Gastroesophageal sphincter (tissue), 4 donors: ENCODE results near the gene C1GALT1C1L. TPM values are rescaled to one million over a fixed set of nuclear protein-coding genes. Genes with fewer than 3 reads are reported as not detected.

Source experiments
- ATAC-seq: fragments of 150-250 bp; one replicate; pipeline ENCODE4 v1.9.1; 2016; ENCODE audit warnings: mild to moderate bottlenecking, moderate library complexity
- H3K27ac ChIP-seq, 4 donors: fragments of 200-600 bp; sonication (generic) in 3 of 4; 1 replicate in 3 of 4; 2 replicates in 1 of 4; pipeline ENCODE4 v1.5.1; 2016 to 2019
- H3K27me3 ChIP-seq: fragments of 200-600 bp; sonication (generic); one replicate; pipeline ENCODE4 v1.5.1; 2019
- H3K36me3 ChIP-seq, 2 donors: fragments of 200-600 bp; sonication (generic); one replicate each; pipeline ENCODE4 v1.5.1; 2019; ENCODE audit warnings: control low read depth in 1 of 2
- H3K4me1 ChIP-seq, 3 donors: fragments of 200-600 bp; sonication (generic); 1 replicate in 2 of 3; 2 replicates in 1 of 3; pipeline ENCODE4 v1.5.1; 2016 to 2019; ENCODE audit warnings: control low read depth in 2 of 3
- H3K4me3 ChIP-seq, 2 donors: fragments of 200-600 bp; sonication (generic); one replicate each; pipeline ENCODE4 v1.5.1; 2019; ENCODE audit warnings: mild to moderate bottlenecking in 1 of 2, moderate library complexity in 1 of 2
- H3K9me3 ChIP-seq, 3 donors: fragments of 200-600 bp; sonication (generic); one replicate each; pipeline ENCODE4 v1.5.1; 2017 to 2019; ENCODE audit warnings: control low read depth in 2 of 3
- EP300 ChIP-seq: sonication (generic); formaldehyde crosslinking; IDR thresholded peaks from one replicate; pipeline ENCODE4 v1.6.1; 2017; ENCODE audit warnings: antibody characterized with exemption, mild to moderate bottlenecking
- POLR2A ChIP-seq, 2 donors: fragments of 450-650 bp; IDR thresholded peaks; one replicate each; pipeline ENCODE4 v1.6.1; 2017; ENCODE audit warnings: antibody characterized with exemption in 2 of 2, mild to moderate bottlenecking in 2 of 2, moderate library complexity in 1 of 2
- POLR2AphosphoS5 ChIP-seq: sonication (generic); formaldehyde crosslinking; IDR thresholded peaks from one replicate; pipeline ENCODE4 v1.6.1; 2017; ENCODE audit warnings: antibody characterized with exemption
- WGBS, 2 donors: methylation state at CpG; one replicate each; pipeline ENCODE4 v1.1.5; 2018; ENCODE audit warnings: low coverage in 1 of 2; 5-methylcytosine and 5-hydroxymethylcytosine counted together
- total RNA-seq, 4 donors: library from RNA; depleted of rRNA; stranded (reverse); fragments of >200 nt; gene quantifications; one replicate each; pipeline ENCODE4 v1.1.0, GENCODE V29; 2016
- TF ChIP-seq, protein P1 (sequence below), 4 experiments: fragments of 200-600 bp in 2 of 4; fragments of 450-650 bp in 2 of 4; sonication (generic) in 1 of 4; IDR thresholded peaks; one replicate each; pipeline ENCODE4 v1.5.1; 2017 to 2019; ENCODE audit warnings: antibody characterized with exemption in 4 of 4, mild to moderate bottlenecking in 2 of 4, moderate library complexity in 2 of 4

Gene C1GALT1C1L
- total RNA-seq, 4 donors from 2014 or later, result 0.78 to 1.6 (median 1.4) TPM

DNA sequence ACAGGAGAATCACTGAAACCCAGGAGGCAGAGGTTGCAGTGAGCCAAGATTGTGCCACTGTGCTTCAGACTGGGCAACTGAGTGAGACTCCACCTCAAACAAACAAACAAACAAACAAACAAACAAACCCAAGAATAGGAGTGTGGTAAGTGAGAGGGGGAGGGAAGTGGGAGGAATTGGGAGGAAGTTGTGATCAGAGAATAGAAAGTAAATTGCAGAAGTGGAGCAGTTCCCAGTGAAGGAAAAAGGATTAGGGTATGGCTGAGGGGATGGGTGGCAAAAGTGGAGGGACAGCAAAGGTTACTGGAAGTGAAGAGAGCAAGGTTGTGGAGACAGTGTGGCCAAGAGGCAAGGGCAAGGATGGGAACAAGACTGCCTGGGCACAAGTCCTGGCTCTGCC lies 41.1 kb upstream of the C1GALT1C1L start:
- Histone ChIP-seq H3K9me3 (no peaks in the 10 kb centered on the region), H3K4me1 (no peaks in the 10 kb centered on the region), H3K27me3 (no peaks in the 10 kb centered on the region), H3K27ac (no peak overlapping the region), H3K36me3 (peaks cover 0 to 20% of the 10 kb centered on the region in 2 donors), H3K4me3 (no peak overlapping the region)
- no peak for ATAC-seq
- no peak for TF ChIP-seq POLR2A (IDR thresholded peaks at IDR 0.05)
- TF ChIP-seq, protein P1, sequence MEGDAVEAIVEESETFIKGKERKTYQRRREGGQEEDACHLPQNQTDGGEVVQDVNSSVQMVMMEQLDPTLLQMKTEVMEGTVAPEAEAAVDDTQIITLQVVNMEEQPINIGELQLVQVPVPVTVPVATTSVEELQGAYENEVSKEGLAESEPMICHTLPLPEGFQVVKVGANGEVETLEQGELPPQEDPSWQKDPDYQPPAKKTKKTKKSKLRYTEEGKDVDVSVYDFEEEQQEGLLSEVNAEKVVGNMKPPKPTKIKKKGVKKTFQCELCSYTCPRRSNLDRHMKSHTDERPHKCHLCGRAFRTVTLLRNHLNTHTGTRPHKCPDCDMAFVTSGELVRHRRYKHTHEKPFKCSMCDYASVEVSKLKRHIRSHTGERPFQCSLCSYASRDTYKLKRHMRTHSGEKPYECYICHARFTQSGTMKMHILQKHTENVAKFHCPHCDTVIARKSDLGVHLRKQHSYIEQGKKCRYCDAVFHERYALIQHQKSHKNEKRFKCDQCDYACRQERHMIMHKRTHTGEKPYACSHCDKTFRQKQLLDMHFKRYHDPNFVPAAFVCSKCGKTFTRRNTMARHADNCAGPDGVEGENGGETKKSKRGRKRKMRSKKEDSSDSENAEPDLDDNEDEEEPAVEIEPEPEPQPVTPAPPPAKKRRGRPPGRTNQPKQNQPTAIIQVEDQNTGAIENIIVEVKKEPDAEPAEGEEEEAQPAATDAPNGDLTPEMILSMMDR (IDR thresholded peaks at IDR 0.05), result no peak
- no peak for TF ChIP-seq POLR2AphosphoS5
- TF ChIP-seq EP300, result no peak

DNA sequence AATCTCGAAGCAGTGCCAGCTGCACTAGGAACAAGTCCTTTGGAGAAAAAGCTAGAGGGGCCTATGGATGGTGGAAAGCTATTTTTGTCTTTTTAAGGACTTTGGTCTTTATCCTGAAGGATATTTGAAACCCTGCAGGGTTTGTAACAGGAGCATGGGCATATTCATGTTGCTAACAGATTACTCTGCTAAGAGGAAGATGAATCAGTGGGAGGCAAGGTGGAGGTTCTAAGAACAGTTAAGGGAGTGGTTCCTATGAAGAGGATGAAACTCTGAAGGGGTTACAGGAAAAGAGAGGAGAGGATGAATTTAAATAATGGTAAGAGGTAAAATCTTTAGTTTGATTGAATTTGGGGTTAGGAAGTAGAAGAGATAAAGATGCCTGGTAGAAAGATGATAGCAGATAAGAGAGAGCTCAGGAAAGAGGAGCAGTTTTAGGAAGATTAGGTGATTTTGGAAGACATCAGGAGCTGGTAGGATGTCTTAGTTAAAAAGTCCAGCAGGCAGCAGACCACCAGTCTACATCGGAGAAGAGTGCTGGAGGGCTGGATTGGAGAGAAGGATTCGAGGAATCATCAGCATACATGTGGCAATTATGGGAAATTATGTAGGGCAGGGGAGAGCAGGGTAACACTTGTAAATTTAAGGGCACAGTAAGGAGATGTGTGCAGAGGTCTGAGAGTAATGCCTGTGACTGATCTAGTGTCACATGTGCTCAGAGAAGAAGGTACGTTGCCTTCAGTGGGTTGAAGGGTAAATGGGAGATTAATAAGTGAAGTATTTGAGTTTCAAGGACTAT lies 39.3 kb upstream of the C1GALT1C1L start:
- Histone ChIP-seq H3K9me3 (no peaks in the 10 kb centered on the region), H3K4me3 (no peak overlapping the region), H3K27ac (no peak overlapping the region), H3K36me3 (peaks cover 0 to 27% of the 10 kb centered on the region in 2 donors), H3K4me1 (no peaks in the 10 kb centered on the region), H3K27me3 (no peaks in the 10 kb centered on the region)
- WGBS, 2 donors, result 86 to 95% methylated on average over 4 of the region's 4 CpGs
- ATAC-seq, result no peak
- TF ChIP-seq EP300 (no peak), POLR2A (IDR thresholded peaks at IDR 0.05) (no peak), POLR2AphosphoS5 (no peak)
- TF ChIP-seq, protein P1 (IDR thresholded peaks at IDR 0.05), result no peak

DNA sequence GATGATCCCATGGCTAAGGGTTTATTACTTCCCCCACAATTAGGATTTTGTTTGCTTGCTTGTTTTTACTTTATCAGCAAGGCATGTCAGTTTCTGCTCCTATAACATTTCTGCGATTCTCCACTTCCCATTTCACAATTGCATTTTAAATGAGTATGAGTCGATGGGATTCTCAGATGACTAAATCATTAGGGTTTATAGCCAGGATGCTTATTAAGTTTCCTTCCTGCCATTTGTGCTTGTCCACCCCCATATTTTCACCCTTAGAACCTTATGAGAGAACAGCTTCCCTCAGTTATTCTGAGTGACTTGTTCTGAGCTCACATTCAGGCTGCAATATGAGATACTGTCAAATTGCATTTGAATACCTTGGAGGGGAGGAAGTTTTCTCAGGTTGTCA lies 37.9 kb upstream of the C1GALT1C1L start:
- Histone ChIP-seq H3K27ac (no peak overlapping the region), H3K4me1 (no peaks in the 10 kb centered on the region), H3K27me3 (no peaks in the 10 kb centered on the region), H3K36me3 (peaks cover 0 to 32% of the 10 kb centered on the region in 2 donors), H3K4me3 (no peak overlapping the region), H3K9me3 (no peaks in the 10 kb centered on the region)
- TF ChIP-seq POLR2A (IDR thresholded peaks at IDR 0.05), result no peak
- TF ChIP-seq, protein P1 (IDR thresholded peaks at IDR 0.05), result no peak
- TF ChIP-seq EP300, result no peak
- no peak for TF ChIP-seq POLR2AphosphoS5
- WGBS, 2 donors, result 32 to 86% methylated on average over 1 to 2 of the region's 2 CpGs
- no peak for ATAC-seq

DNA sequence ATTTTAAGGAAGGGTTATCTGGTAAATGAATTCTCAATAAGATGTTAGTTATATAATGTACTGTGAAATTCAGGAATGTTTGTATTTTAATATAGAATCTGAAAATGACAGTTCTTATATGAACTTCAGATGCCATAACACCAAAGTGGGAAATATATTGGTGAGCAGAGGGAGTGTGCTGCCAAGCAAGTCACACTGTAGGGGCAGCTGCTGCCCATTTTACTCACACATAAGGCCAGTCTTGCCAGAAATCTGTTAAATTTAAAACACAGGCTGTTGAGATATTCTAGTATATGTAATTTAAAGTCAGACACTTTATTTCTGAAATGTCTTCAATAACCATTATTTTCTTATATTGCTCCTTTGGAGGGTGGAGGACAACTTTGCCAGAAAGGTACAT lies 34.6 kb upstream of the C1GALT1C1L start:
- Histone ChIP-seq H3K27ac (no peak overlapping the region), H3K9me3 (no peaks in the 10 kb centered on the region), H3K4me3 (no peak overlapping the region), H3K27me3 (no peaks in the 10 kb centered on the region), H3K36me3 (peaks cover 0 to 50% of the 10 kb centered on the region in 2 donors), H3K4me1 (peaks cover 0 to 8% (median 0%) of the 10 kb centered on the region in 3 donors)
- no peak for ATAC-seq
- TF ChIP-seq POLR2AphosphoS5 (no peak), POLR2A (IDR thresholded peaks at IDR 0.05) (no peak), EP300 (no peak)
- TF ChIP-seq, protein P1 (IDR thresholded peaks at IDR 0.05), result no peak

DNA sequence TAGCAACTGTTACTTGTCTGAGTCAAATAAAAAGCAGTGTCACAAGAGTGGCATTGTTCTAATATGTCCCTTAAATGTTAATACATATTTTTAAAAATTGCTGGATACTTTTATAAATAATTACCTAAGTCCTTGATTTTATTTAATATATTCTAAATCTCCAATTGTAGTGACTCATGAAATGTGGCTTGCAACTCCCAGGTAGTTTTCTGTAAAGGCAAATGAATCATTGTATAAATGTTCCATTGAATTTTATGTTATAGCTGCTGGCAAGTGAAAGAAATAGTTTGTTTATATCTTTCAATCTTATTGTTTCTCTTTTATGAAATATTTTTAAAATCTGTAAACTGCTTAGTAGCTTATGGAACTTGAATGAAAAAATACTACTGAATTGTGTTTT lies 32.7 kb upstream of the C1GALT1C1L start:
- peaks cover 0 to 56% of the 10 kb centered on the region in 2 donors for H3K36me3 ChIP-seq
- H3K9me3 ChIP-seq, result no peaks in the 10 kb centered on the region
- no peak overlapping the region for H3K4me3 ChIP-seq
- TF ChIP-seq, protein P1 (IDR thresholded peaks at IDR 0.05), result no peak
- TF ChIP-seq POLR2A (IDR thresholded peaks at IDR 0.05), result no peak
- H3K27ac ChIP-seq, result no peak overlapping the region
- peaks cover 0 to 8% (median 0%) of the 10 kb centered on the region in 3 donors for H3K4me1 ChIP-seq
- no peak for ATAC-seq
- no peaks in the 10 kb centered on the region for H3K27me3 ChIP-seq
